Muscle layer of duodenum (tissue), 2 donors: ENCODE data around the gene CDK17.
"Not testable (repeated sequence)": the region's sequence is repeated elsewhere in the genome, so short reads cannot be mapped to it uniquely, and the experiment has no call there.

Experiments
- H3K27ac ChIP-seq: one replicate; pipeline ENCODE4 v1.7.0; 2013; ENCODE audit warnings: mild to moderate bottlenecking, low read length
- H3K27me3 ChIP-seq: one replicate; pipeline ENCODE4 v1.7.0; 2013; ENCODE audit warnings: low read depth, mild to moderate bottlenecking, control low read depth, low read length
- H3K36me3 ChIP-seq, 2 donors: one replicate each; pipeline ENCODE4 v1.7.0; 2013; ENCODE audit warnings: low read length in 2 of 2, control low read depth in 1 of 2, mild to moderate bottlenecking in 1 of 2; ENCODE audit not compliant: insufficient read depth in 2 of 2, control insufficient read depth in 1 of 2
- H3K4me1 ChIP-seq, 2 donors: one replicate each; pipeline ENCODE4 v1.7.0; 2013; ENCODE audit warnings: low read length in 2 of 2, mild to moderate bottlenecking in 2 of 2, control low read depth in 1 of 2, moderate library complexity in 1 of 2; ENCODE audit not compliant: insufficient read depth in 2 of 2, control insufficient read depth in 1 of 2
- H3K4me3 ChIP-seq, 2 donors: one replicate each; pipeline ENCODE4 v1.7.0; 2013; ENCODE audit warnings: low read length in 2 of 2, low read depth in 1 of 2, mild to moderate bottlenecking in 1 of 2
- H3K9me3 ChIP-seq, 2 donors: one replicate each; pipeline ENCODE4 v1.7.0; 2013; ENCODE audit warnings: low read length in 2 of 2, control low read depth in 1 of 2, mild to moderate bottlenecking in 1 of 2; ENCODE audit not compliant: control insufficient read depth in 1 of 2
- donor health status: healthy.

The CDK17 gene

DNA sequence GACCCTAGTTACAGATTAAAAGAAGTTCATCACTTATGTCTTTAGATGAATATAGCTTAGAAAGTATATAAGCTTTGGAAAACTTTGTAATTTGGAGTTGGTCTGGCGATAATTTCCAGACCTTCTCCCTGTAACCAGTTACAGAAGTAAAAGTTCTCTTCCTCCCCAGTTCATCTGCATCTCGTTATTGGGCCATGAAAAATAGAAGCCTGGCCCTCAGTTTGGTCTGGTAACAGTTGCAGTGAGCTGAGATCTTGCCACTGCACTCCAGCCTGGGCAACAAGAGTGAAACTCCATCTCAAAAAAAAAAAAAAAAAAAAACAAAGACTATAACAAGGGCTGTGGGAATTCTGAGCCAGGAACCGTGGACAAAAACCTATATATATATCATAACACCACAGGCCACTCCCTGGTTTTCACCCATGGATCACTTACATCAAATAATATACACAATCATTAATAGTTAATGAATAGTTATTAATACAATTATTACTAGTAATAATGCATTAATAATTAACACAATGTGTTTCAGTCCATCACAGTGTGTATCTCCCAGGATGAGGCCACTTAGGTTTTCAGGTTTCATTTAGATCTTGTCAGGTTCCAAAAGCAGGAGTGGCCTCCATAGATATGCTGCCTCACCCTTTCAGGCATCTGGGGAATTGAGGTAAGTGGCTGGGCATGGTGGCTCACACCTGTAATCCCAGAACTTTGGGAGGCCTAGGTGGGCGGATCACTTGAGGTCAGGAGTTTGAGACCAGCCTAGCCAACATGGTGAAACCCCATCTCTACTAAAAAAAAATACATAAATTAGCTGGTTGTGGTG is 32.5 kb upstream of the CDK17 start:
- H3K36me3 ChIP-seq, H3K27ac ChIP-seq, H3K27me3 ChIP-seq, H3K4me1 ChIP-seq, H3K9me3 ChIP-seq, H3K4me3 ChIP-seq: not testable (repeated sequence)

DNA sequence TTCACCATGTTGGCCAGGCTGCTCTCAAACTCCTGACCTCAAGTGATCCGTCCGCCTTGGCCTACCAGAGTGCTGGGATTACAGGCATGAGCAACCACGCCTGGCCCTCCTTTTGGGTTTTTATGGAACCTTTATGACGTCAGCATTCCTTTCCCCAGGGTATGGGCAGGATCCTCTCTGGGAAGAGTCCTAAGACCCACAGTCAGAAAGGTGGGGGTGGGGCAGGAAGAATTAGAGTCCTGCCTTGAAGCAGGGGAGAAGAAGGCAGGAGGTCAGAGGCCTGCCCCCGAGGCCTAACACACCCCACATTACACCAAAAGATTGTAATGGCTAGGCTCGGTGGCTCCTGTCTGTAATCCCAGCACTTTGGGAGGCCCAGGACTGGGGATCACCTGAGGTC is 30.8 kb upstream of the CDK17 start:
- H3K4me3 ChIP-seq = no peak overlapping the region

DNA sequence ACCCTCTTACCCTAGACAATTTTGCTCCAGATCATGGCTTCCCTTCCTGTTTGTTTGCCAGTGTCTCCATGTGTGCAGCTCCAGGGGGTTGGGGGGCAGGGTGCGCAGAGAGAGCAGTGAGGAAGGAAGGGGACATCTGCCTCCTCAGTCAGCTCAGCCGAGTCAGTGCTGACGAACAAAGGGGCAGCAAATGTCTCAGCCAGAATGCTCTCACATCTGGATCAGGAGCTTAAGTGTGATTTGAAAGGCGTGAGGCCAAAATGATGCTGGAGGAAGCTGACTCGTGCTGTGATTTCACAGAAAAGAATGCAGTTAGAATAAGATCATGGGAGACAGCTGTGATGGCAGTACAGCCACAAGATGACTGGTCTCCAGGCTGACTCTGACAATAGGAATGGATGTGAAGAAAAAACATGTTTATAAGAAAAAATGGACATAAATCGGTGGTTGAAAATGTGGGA is 27.1 kb upstream of the CDK17 start:
- peaks cover 0 to 4% of the 10 kb centered on the region in 2 donors for H3K36me3 ChIP-seq
- H3K4me1 ChIP-seq = no peaks in the 10 kb centered on the region
- peak overlapping the region; percentile 71 for H3K27ac ChIP-seq
- no peak overlapping the region for H3K4me3 ChIP-seq
- no peaks in the 10 kb centered on the region for H3K9me3 ChIP-seq
- no peaks in the 10 kb centered on the region for H3K27me3 ChIP-seq

More for the DNA sequence above, 30.8 kb upstream of the CDK17 start:
- H3K36me3 ChIP-seq = peaks cover 0 to 4% of the 10 kb centered on the region in 2 donors
- H3K27ac ChIP-seq = no peak overlapping the region
- H3K27me3 ChIP-seq = no peaks in the 10 kb centered on the region
- no peaks in the 10 kb centered on the region for H3K4me1 ChIP-seq
- no peaks in the 10 kb centered on the region for H3K9me3 ChIP-seq

DNA sequence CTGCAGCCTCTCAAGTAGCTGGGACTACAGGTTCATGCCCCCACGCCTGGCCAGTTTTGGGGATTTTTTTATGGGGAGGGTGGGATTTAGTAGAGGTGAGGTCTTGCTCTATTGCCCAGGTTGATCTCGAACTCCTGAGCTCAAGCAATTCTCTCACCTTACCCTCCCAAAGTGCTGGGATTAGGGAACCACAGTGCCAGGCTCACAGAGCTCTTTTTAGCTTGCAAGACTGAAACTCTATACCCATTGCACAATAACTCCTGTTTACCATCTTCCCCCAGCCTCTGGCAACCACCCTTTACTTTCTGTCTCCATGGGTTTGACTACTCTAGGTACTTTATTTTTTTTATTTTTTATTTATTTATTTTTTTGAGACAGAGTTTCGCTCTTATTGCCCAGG is 25.7 kb upstream of the CDK17 start:
- H3K27ac ChIP-seq = no peak overlapping the region
- no peaks in the 10 kb centered on the region for H3K27me3 ChIP-seq
- H3K36me3 ChIP-seq = peaks cover 0 to 4% of the 10 kb centered on the region in 2 donors
- no peaks in the 10 kb centered on the region for H3K9me3 ChIP-seq
- no peak overlapping the region for H3K4me3 ChIP-seq
- no peaks in the 10 kb centered on the region for H3K4me1 ChIP-seq

DNA sequence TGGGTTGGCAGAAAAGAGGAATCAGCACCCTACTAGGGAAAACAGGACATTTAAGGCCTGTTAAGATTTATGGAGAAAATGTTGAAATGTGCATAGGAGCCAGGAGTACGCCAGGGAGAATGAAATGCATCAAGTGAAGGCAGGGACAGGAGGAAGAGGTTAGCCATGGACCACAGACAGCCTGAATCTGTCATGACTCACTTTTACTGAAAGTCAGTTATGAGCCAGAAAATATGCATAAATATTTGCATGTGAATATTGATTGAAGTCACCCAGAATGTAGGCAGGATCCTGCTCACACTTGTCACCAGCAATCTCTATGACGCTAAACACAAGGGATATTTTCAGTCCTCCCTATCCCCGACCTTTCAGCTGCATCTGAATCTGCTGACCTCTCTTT is 25.1 kb upstream of the CDK17 start:
- H3K27ac ChIP-seq = no peak overlapping the region
- H3K36me3 ChIP-seq = peaks cover 0 to 4% of the 10 kb centered on the region in 2 donors
- H3K27me3 ChIP-seq = no peaks in the 10 kb centered on the region
- H3K4me3 ChIP-seq = no peak overlapping the region
- H3K4me1 ChIP-seq = no peaks in the 10 kb centered on the region
- H3K9me3 ChIP-seq = no peaks in the 10 kb centered on the region

DNA sequence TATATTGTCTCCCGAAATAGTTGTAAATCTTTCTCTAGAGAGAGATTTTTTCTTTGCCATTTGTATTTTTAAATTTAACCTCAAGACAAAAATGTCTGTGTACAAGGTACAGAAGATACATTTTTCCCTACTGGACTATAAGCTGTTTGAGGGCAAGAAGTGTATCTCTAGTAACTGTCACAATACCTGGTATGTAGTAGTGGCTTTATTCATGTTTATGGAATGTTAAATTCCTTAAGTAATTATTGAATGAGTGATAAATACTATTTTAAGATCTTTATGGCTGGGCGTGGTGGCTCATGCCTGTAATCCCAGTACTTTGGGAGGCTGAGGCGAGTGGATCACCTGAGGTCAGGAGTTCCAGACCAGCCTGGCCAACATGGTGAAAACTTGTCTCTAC is 24.4 kb upstream of the CDK17 start:
- H3K4me1 ChIP-seq = no peaks in the 10 kb centered on the region
- H3K36me3 ChIP-seq = peaks cover 0 to 4% of the 10 kb centered on the region in 2 donors
- H3K27me3 ChIP-seq = no peaks in the 10 kb centered on the region
- no peak overlapping the region for H3K4me3 ChIP-seq
- no peaks in the 10 kb centered on the region for H3K9me3 ChIP-seq
- no peak overlapping the region for H3K27ac ChIP-seq

DNA sequence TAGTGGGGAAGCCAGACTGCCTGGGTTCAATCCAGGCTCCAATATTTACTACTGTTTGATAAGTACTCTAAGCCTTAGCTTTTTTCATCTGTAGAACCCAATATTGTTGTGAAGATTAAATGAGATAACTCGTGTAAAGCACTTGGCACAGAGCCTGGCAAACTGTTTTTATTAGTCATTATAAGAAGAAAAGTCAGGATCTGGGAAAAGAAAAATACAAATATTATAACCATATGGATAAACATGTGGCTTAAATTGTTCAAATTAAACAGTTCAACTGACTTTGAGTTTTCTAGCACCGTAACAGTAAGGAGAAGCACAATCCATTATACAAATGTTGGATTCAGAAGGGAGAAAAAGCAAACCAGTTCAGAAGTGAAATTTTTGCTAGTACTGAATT is 22.0 kb upstream of the CDK17 start:
- no peak overlapping the region for H3K4me3 ChIP-seq
- H3K36me3 ChIP-seq = no peaks in the 10 kb centered on the region

DNA sequence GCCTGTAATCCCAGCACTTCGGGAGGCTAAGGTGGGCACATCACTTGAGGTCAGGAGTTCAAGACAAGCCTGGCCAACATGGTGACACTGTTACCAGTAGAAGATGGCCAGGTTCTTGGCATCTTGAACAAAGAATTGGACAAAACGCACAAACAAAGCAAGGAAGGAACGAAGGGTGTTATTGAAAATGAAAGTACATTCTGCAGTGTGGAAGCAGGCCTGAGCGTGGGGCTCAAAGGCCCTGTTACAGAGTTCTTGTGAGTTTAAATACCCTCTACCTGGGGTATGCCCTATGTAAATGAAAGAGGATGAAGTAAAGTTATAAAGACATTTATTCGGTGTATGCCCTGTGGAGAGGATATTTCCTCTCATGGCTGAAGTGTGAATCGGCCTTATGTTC is 20.8 kb upstream of the CDK17 start:
- Histone ChIP-seq H3K27me3 (no peaks in the 10 kb centered on the region), H3K4me1 (no peaks in the 10 kb centered on the region), H3K27ac (no peak overlapping the region), H3K36me3 (no peaks in the 10 kb centered on the region), H3K9me3 (no peaks in the 10 kb centered on the region), H3K4me3 (no peak overlapping the region)

More for the DNA sequence above, 22.0 kb upstream of the CDK17 start:
- H3K9me3 ChIP-seq = no peaks in the 10 kb centered on the region
- H3K27ac ChIP-seq = no peak overlapping the region
- H3K4me1 ChIP-seq = no peaks in the 10 kb centered on the region
- no peaks in the 10 kb centered on the region for H3K27me3 ChIP-seq

DNA sequence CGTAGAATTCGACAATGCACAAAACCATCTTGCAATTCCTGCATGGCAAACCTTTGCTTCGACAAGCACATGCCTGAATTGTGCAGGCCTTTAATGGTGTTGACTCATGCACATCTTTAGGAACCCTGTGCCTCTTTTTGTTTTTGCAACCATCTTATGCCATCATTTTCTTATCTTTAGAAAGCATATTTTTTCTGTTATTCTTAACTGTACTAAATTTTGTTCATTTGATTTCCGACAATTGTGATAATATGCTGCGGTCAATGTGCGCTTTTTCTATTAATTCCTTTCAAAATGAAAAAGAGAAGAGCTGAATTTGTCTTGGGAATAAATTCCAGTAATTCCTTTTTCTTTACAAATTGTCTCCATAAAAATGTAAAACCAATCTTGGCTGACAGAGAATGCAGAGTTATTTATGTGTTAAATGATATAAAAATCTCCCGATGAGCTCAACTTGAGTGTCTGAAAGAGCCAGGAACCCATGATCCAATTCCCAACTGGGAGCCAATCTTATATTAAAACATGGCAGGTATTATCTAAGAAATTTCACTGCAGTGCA is 20.1 kb upstream of the CDK17 start:
- H3K27ac ChIP-seq = no peak overlapping the region
- no peaks in the 10 kb centered on the region for H3K36me3 ChIP-seq
- no peak overlapping the region for H3K4me3 ChIP-seq
- no peaks in the 10 kb centered on the region for H3K4me1 ChIP-seq
- H3K27me3 ChIP-seq = no peaks in the 10 kb centered on the region
- no peaks in the 10 kb centered on the region for H3K9me3 ChIP-seq

DNA sequence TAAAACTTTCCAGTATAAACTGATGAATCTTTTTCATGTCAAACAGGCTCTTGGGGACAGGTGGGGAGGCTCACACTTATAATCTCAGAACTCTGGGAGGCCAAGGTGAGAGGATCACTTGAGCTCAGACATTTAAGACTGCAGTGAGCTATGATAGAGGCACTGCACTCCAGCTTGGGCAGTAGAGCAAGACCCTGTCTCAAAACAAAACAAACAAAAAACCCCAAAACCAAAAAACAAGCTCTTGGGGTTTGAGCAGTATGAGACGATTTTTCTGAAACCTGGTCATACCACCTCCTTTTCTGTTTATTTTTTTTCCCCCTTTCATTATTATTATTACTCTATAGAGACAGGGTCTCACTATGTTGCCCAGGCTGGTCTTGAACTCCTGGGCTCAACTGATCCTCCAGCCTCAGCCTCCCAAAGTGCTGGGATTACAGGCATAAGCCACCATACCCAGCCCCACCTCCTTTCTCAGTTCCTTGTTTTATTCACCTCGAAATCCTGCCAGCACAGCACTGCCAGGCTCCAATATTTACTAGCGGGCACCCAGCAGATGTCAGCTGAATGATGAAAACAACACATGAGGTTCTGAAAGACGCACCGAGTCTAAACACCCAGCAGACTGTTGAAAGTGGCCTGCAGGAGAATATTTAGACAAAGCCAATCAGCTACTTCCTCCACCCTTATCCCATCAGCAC is 19.5 kb upstream of the CDK17 start:
- H3K9me3 ChIP-seq = no peaks in the 10 kb centered on the region
- H3K4me1 ChIP-seq = no peaks in the 10 kb centered on the region
- no peaks in the 10 kb centered on the region for H3K27me3 ChIP-seq
- no peaks in the 10 kb centered on the region for H3K36me3 ChIP-seq
- H3K4me3 ChIP-seq = no peak overlapping the region
- no peak overlapping the region for H3K27ac ChIP-seq

DNA sequence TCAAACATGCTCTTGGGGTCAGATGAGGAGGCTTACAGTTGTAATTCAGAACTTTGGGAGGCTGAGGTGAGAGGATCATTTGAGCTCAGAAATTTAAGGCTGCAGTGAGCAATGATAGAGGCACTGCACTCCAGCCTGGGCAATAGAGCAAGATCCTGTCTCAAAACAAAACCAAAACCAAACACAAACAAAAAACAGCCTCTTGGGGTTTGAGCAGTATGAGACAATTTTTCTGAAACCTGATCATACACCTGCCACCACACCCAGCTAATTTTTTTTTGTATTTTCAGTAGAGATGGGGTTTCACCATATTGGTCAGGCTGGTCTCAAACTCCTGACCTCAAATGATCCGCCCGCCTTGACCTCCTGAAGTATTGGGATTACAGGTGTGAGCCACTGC is 17.4 kb upstream of the CDK17 start:
- H3K4me3 ChIP-seq, H3K27ac ChIP-seq, H3K27me3 ChIP-seq, H3K4me1 ChIP-seq, H3K36me3 ChIP-seq, H3K9me3 ChIP-seq: not testable (repeated sequence)
